Activated naive CD8-positive, alpha-beta T cell treated with anti-CD3 and anti-CD28 coated beads, Interleukin-2, amount 10 ng/mL, durations not matched to agents 7 days and 5 days (primary cell): Measurements from ENCODE around the gene ACKR2. TPM values are rescaled to one million over a fixed set of nuclear protein-coding genes. Genes with fewer than 3 reads are reported as not detected.

ENCODE experiments used
- ATAC-seq: fragments of 150-1000 bp; cut with Tn5 transposase; one replicate; pipeline ENCODE4 v1.10.0; 2021; ENCODE audit warnings: low read depth, moderate library complexity
- POLR2A ChIA-PET: fragments of 350-600 bp; sonication (Branson Sonifier 250); formaldehyde crosslinking; loops from one replicate; lab custom pipeline; 2021; ENCODE audit warnings: antibody characterized with exemption; lab: Charles Lee
- DNase-seq: peaks from one replicate; pipeline ENCODE4 v3.0.0; 2021
- H3K27ac Mint-ChIP-seq: one replicate; pipeline ENCODE4 v1.8.0; 2022; ENCODE audit warnings: mild to moderate bottlenecking, mixed read lengths
- H3K27me3 Mint-ChIP-seq: one replicate; pipeline ENCODE4 v1.8.0; 2022; ENCODE audit warnings: mild to moderate bottlenecking, moderate library complexity, mixed read lengths
- H3K36me3 Mint-ChIP-seq: one replicate; pipeline ENCODE4 v1.8.0; 2021; ENCODE audit warnings: mild to moderate bottlenecking, mixed read lengths
- H3K4me1 Mint-ChIP-seq: one replicate; pipeline ENCODE4 v1.8.0; 2021; ENCODE audit warnings: mixed read lengths
- H3K4me3 Mint-ChIP-seq: one replicate; pipeline ENCODE4 v1.8.0; 2022; ENCODE audit warnings: mild to moderate bottlenecking, moderate library complexity, mixed read lengths
- H3K9me3 Mint-ChIP-seq: one replicate; pipeline ENCODE4 v1.8.0; 2021; ENCODE audit warnings: mixed read lengths
- total RNA-seq, 2 experiments: library from RNA; stranded (reverse); gene quantifications; one replicate each; pipeline ENCODE4 v1.2.3, GENCODE V29; 2021

ACKR2 gene
- total RNA-seq, 2 experiments from 2014 or later, result 3.7 to 3.9 TPM

- POLR2A ChIA-PET, result no interaction called here
Measured at GRCh38 chr3:42865256-42865655, 56.0 kb downstream of the ACKR2 start.

GRCh38 chr3:42867138-42867537 is 57.9 kb downstream of the ACKR2 start:
- H3K27ac Mint-ChIP-seq, result no peak overlapping the region
- no peak for DNase-seq
- H3K9me3 Mint-ChIP-seq, result peaks cover under 1% of the 10 kb centered on the region
- no peaks in the 10 kb centered on the region for H3K4me1 Mint-ChIP-seq
- H3K27me3 Mint-ChIP-seq, result peaks cover 8% of the 10 kb centered on the region
- no peak overlapping the region for H3K4me3 Mint-ChIP-seq
- ATAC-seq, result no peak
- POLR2A ChIA-PET, result interaction anchor here (0.5 kb wide), 1 partner anchor 60 kb away, joined by 3 read pairs; no protein-coding TSS in a partner anchor
- H3K36me3 Mint-ChIP-seq, result peaks cover 2% of the 10 kb centered on the region

More at GRCh38 chr3:42865256-42865655, 56.0 kb downstream of the ACKR2 start:
- Mint-ChIP-seq H3K36me3 (peaks cover 3% of the 10 kb centered on the region), H3K27me3 (peaks cover 19% of the 10 kb centered on the region), H3K27ac (no peak overlapping the region), H3K4me3 (no peak overlapping the region), H3K4me1 (no peaks in the 10 kb centered on the region), H3K9me3 (peaks cover 8% of the 10 kb centered on the region)
- no peak for ATAC-seq
- DNase-seq, result no peak

GRCh38 chr3:42868841-42869240 is 59.6 kb downstream of the ACKR2 start:
- Mint-ChIP-seq H3K27me3 (peaks cover 6% of the 10 kb centered on the region), H3K4me3 (no peak overlapping the region), H3K36me3 (peaks cover 2% of the 10 kb centered on the region), H3K9me3 (no peaks in the 10 kb centered on the region), H3K27ac (no peak overlapping the region), H3K4me1 (peaks cover 2% of the 10 kb centered on the region)
- DNase-seq (no peak), ATAC-seq (no peak)
- POLR2A ChIA-PET, result no interaction called here

GRCh38 chr3:42871592-42872196 is 62.4 kb downstream of the ACKR2 start:
- POLR2A ChIA-PET, result no interaction called here
- peaks cover 3% of the 10 kb centered on the region for H3K4me1 Mint-ChIP-seq
- peaks cover 7% of the 10 kb centered on the region for H3K27me3 Mint-ChIP-seq
- H3K9me3 Mint-ChIP-seq, result no peaks in the 10 kb centered on the region
- no peak for DNase-seq
- ATAC-seq, result no peak
- no peak overlapping the region for H3K4me3 Mint-ChIP-seq
- peaks cover 2% of the 10 kb centered on the region for H3K36me3 Mint-ChIP-seq
- H3K27ac Mint-ChIP-seq, result no peak overlapping the region

- no peaks in the 10 kb centered on the region for H3K9me3 Mint-ChIP-seq
- peaks cover 7% of the 10 kb centered on the region for H3K27me3 Mint-ChIP-seq
- POLR2A ChIA-PET, result no interaction called here
- H3K36me3 Mint-ChIP-seq, result no peaks in the 10 kb centered on the region
- ATAC-seq, result no peak
- H3K4me3 Mint-ChIP-seq, result no peak overlapping the region
- H3K27ac Mint-ChIP-seq, result no peak overlapping the region
- peaks cover 3% of the 10 kb centered on the region for H3K4me1 Mint-ChIP-seq
- no peak for DNase-seq
Measured at GRCh38 chr3:42872718-42873117, 63.5 kb downstream of the ACKR2 start.

- ATAC-seq (no peak), DNase-seq (no peak)
- POLR2A ChIA-PET, result no interaction called here
- peaks cover 9% of the 10 kb centered on the region for H3K27me3 Mint-ChIP-seq
- no peaks in the 10 kb centered on the region for H3K36me3 Mint-ChIP-seq
- peaks cover 3% of the 10 kb centered on the region for H3K4me1 Mint-ChIP-seq
- no peak overlapping the region for H3K4me3 Mint-ChIP-seq
- H3K9me3 Mint-ChIP-seq, result no peaks in the 10 kb centered on the region
- no peak overlapping the region for H3K27ac Mint-ChIP-seq
Measured at GRCh38 chr3:42873221-42873982, 64.2 kb downstream of the ACKR2 start.

- no peaks in the 10 kb centered on the region for H3K36me3 Mint-ChIP-seq
- DNase-seq, result no peak
- H3K9me3 Mint-ChIP-seq, result no peaks in the 10 kb centered on the region
- peaks cover 3% of the 10 kb centered on the region for H3K4me1 Mint-ChIP-seq
- POLR2A ChIA-PET, result no interaction called here
- H3K27ac Mint-ChIP-seq, result no peak overlapping the region
- no peak for ATAC-seq
- peaks cover 19% of the 10 kb centered on the region for H3K27me3 Mint-ChIP-seq
- no peak overlapping the region for H3K4me3 Mint-ChIP-seq
Measured at GRCh38 chr3:42874749-42875148, 65.5 kb downstream of the ACKR2 start.

GRCh38 chr3:42875325-42876151 is 66.3 kb downstream of the ACKR2 start, which contains the start of gene CYP8B1:
Gene CYP8B1, minus strand, starts transcription at chr3:42875879. Its CDS starts 63 bp downstream, at chr3:42875816.
- no peak within 1 kb of the TSS for H3K27ac Mint-ChIP-seq
- ATAC-seq (no peak), DNase-seq (no peak)
- POLR2A ChIA-PET, result no interaction called here
- peaks cover 19% of the 10 kb centered on the region for H3K27me3 Mint-ChIP-seq
- no peak within 1 kb of the TSS for H3K4me3 Mint-ChIP-seq
- H3K9me3 Mint-ChIP-seq, result no peaks in the 10 kb centered on the region
- peaks cover 6% of the 10 kb centered on the region for H3K4me1 Mint-ChIP-seq
- H3K36me3 Mint-ChIP-seq, result no peaks in the 10 kb centered on the region

GRCh38 chr3:42876401-42876800 is 67.2 kb downstream of the ACKR2 start:
- Mint-ChIP-seq H3K4me1 (peaks cover 12% of the 10 kb centered on the region), H3K36me3 (no peaks in the 10 kb centered on the region), H3K4me3 (no peak overlapping the region), H3K27ac (no peak overlapping the region), H3K9me3 (no peaks in the 10 kb centered on the region), H3K27me3 (peaks cover 19% of the 10 kb centered on the region)
- ATAC-seq (no peak), DNase-seq (no peak)
- POLR2A ChIA-PET, result no interaction called here

- POLR2A ChIA-PET, result no interaction called here
- no peak for ATAC-seq
Measured at GRCh38 chr3:42876940-42877720, 67.9 kb downstream of the ACKR2 start.

GRCh38 chr3:42877881-42878280 is 68.6 kb downstream of the ACKR2 start:
- Mint-ChIP-seq H3K27me3 (peaks cover 15% of the 10 kb centered on the region), H3K27ac (no peak overlapping the region), H3K9me3 (no peaks in the 10 kb centered on the region), H3K4me3 (no peak overlapping the region), H3K4me1 (peaks cover 13% of the 10 kb centered on the region), H3K36me3 (no peaks in the 10 kb centered on the region)
- POLR2A ChIA-PET, result no interaction called here
- DNase-seq (no peak), ATAC-seq (no peak)

More at GRCh38 chr3:42876940-42877720, 67.9 kb downstream of the ACKR2 start:
- Mint-ChIP-seq H3K9me3 (no peaks in the 10 kb centered on the region), H3K27ac (no peak overlapping the region), H3K4me3 (no peak overlapping the region), H3K27me3 (peaks cover 18% of the 10 kb centered on the region), H3K36me3 (no peaks in the 10 kb centered on the region), H3K4me1 (peaks cover 13% of the 10 kb centered on the region)
- DNase-seq, result no peak

- Mint-ChIP-seq H3K4me3 (peak overlapping the region; percentile 85), H3K9me3 (no peaks in the 10 kb centered on the region), H3K4me1 (peaks cover 10% of the 10 kb centered on the region), H3K36me3 (no peaks in the 10 kb centered on the region), H3K27ac (peak overlapping the region; percentile 65), H3K27me3 (peaks cover 12% of the 10 kb centered on the region)
- DNase-seq, result no peak
- POLR2A ChIA-PET, result interaction anchor here (1.4 kb wide), 1 partner anchor 49 kb away, joined by 5 read pairs; no protein-coding TSS in a partner anchor
- ATAC-seq, result no peak
Measured at GRCh38 chr3:42880183-42880582, 70.9 kb downstream of the ACKR2 start.
